GM10266 (cell line): ENCODE results near the gene ABI3BP.

ENCODE experiments used
- DNase-seq: peaks from one replicate; pipeline ENCODE4 v3.0.0; 2012; ENCODE audit errors: extremely low spot score
- CTCF ChIP-seq: IDR thresholded peaks from 2 replicates; pipeline ENCODE4 v1.5.1; 2012; ENCODE audit warnings: mild to moderate bottlenecking, low read depth; ENCODE audit not compliant: control insufficient read depth, insufficient read depth; ENCODE audit errors: missing control alignments

Gene ABI3BP

GRCh38 chr3:100702082-100702979 is 290.9 kb downstream of the ABI3BP start:
- no peak for DNase-seq
- TF ChIP-seq CTCF = no peak

DNA sequence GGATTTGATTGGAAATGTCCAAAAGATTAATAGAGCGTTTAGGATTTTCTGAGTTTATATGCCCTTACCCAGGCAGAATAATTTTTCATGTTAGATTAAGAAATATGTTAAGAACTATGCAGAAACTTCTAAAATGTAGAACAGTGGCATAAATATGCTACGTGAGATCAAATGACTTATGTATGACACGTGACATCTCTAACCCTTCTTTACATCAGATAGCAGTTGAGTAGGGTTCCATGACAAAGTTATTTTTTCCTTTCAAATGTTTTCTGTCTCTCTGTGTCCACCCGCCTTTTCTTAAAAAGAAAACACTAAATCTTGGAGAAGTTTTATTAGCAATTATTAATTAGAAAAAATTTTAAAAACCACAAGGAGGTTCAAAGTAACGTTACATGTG is 292.5 kb downstream of the ABI3BP start:
- no peak for TF ChIP-seq CTCF
- no peak for DNase-seq
